ENCODE data around the gene DNMT3A.

Gene DNMT3A

GRCh38 chr2:25266399-25266798, 75.3 kb downstream of the DNMT3A start:
- FAIRE-seq (no peak), DNase-seq (ENCODE audit: extremely low spot score, insufficient read length, low read depth) (no peak)

GRCh38 chr2:25265802-25266201, 75.9 kb downstream of the DNMT3A start:
- DNase-seq (ENCODE audit: extremely low spot score, insufficient read length, low read depth), result no peak
- no peak for FAIRE-seq

- FAIRE-seq (no peak), DNase-seq (ENCODE audit: extremely low spot score, insufficient read length, low read depth) (no peak)
These were observed 76.7 kb downstream of the DNMT3A start for GRCh38 chr2:25265001-25265400.

DNA sequence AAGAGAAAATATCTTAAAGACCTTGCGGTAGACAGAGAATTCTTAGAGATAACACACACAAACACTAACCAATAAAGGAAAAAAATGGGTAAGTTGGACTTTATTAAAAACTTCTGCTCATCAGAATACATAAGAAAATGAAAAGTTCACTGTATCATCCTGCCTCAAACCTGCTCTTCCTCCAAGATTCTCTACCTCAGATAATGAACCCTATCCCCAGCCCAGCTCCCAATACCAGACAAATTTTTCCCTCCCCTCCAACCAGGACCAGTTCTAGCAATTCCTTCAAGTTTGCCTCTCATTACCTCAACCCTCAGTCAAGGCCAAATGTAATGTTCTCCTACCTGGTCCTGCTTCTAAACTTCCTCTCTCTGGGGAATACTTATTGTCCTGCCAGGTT, 79.4 kb downstream of the DNMT3A start:
- DNase-seq (ENCODE audit: extremely low spot score, insufficient read length, low read depth), result no peak
- FAIRE-seq, result no peak

GRCh38 chr2:25259737-25260124, 82.0 kb downstream of the DNMT3A start:
- DNase-seq (ENCODE audit: extremely low spot score, insufficient read length, low read depth), result no peak
- FAIRE-seq, result no peak

- no peak for DNase-seq (ENCODE audit: extremely low spot score, insufficient read length, low read depth)
- no peak for FAIRE-seq
These were observed 82.6 kb downstream of the DNMT3A start for GRCh38 chr2:25258847-25259736.

DNA sequence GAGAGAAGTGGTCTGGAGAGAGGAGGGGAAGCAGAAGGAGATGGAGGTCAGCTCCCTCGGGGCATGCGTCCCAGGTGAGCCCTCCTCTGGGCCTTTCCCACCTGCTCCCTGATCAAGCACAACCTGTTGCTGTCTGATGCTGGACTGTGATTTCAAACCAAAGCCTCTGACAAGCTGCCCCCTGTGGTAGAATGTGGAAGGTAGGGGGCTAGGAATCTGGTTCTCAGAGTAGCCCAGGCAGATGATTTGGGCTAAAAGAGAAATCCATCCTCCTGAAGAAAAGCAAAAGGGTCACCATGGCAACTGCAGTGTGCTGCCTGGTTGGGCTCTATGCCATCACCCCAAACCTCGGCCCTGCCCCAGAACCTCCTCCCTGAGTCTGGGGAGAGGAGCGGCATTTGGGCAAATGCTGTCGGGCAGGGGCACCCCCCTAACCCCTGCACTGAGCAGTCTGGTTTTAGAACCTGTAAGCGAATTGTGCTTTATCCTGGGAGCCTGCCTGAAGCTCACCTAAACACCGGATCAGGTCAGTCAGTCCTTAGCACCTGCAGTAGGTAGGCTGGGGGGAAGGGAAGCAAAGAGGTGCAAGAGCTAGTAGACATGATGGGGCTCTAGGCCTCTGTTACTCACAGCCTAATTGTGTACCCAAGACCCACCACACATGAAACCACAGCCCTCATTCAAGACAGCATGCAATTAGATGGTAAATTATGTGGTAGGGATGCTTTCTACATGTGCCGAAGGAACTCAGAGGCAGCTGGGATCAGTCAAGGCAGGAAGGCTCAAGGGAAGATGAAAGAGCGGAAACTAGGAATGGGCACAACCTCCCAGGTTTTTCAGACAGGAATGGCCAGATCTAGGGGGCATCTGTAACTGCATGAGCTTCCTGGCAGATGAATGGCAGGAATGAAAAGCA, 83.5 kb downstream of the DNMT3A start:
- FAIRE-seq, result no peak

DNA sequence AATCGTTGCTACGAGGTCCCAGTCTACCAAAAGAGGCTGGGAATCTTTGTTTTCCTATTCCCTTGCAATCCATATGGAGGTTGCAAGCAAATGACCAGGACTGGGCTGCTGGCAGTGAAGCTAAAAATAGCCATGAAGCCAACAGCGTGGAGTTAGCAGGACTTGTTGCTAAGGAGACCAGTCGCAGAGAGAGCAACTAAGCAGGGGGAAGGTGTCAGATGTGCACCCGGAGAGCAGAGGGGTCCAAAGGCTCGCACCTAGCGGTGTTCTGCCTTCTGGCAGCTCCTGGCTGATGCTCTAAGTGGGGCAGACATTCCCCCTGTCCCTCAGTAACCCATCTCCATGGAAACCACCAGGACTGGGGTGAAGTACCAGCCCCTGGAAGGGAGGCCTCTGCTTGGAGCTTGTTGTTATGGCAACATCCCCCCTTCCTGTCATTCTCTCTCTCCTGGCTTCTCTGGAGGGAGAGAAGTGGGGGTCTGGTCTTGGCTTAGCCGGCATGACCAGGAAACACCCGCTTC, 84.6 kb downstream of the DNMT3A start:
- FAIRE-seq (no peak), DNase-seq (ENCODE audit: extremely low spot score, insufficient read length, low read depth) (no peak)

More for the DNA sequence above, 83.5 kb downstream of the DNMT3A start:
- DNase-seq (ENCODE audit: extremely low spot score, insufficient read length, low read depth), result no peak

GRCh38 chr2:25256488-25256875, 85.2 kb downstream of the DNMT3A start:
- FAIRE-seq (no peak), DNase-seq (ENCODE audit: extremely low spot score, insufficient read length, low read depth) (no peak)

GRCh38 chr2:25255745-25256487, 85.8 kb downstream of the DNMT3A start:
- no peak for DNase-seq (ENCODE audit: extremely low spot score, insufficient read length, low read depth)
- FAIRE-seq, result no peak

- no peak for FAIRE-seq
- DNase-seq (ENCODE audit: extremely low spot score, insufficient read length, low read depth), result no peak
These were observed 86.8 kb downstream of the DNMT3A start for GRCh38 chr2:25254961-25255360.

- DNase-seq (ENCODE audit: extremely low spot score, insufficient read length, low read depth), result no peak
- no peak for FAIRE-seq
These were observed 88.5 kb downstream of the DNMT3A start for GRCh38 chr2:25253153-25253626.

GRCh38 chr2:25252291-25253152, 89.2 kb downstream of the DNMT3A start:
- DNase-seq (ENCODE audit: extremely low spot score, insufficient read length, low read depth), result peak; percentile 73
- no peak for FAIRE-seq

GRCh38 chr2:25251422-25252273, 90.1 kb downstream of the DNMT3A start:
- DNase-seq (ENCODE audit: extremely low spot score, insufficient read length, low read depth) (peak; percentile 56), FAIRE-seq (no peak)

DNA sequence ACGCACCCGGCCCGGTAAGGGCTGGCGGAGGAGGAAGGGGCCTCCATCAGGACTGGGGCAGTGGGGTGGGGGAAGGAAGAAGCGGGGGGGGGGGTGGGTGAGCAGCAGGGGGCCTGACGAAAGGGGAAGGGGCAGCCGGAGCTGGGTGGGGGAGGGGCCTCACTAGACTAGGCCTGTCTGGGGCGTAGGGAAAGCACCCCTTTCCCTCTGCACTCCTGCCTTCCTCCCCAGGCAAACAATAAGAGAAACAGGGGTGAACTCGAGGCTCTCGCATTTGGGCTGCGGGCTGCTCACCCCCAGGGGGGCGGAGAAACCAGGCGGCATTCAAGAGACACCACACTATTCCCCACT, 90.7 kb downstream of the DNMT3A start:
- FAIRE-seq, result no peak
- DNase-seq (ENCODE audit: extremely low spot score, insufficient read length, low read depth), result no peak

DNA sequence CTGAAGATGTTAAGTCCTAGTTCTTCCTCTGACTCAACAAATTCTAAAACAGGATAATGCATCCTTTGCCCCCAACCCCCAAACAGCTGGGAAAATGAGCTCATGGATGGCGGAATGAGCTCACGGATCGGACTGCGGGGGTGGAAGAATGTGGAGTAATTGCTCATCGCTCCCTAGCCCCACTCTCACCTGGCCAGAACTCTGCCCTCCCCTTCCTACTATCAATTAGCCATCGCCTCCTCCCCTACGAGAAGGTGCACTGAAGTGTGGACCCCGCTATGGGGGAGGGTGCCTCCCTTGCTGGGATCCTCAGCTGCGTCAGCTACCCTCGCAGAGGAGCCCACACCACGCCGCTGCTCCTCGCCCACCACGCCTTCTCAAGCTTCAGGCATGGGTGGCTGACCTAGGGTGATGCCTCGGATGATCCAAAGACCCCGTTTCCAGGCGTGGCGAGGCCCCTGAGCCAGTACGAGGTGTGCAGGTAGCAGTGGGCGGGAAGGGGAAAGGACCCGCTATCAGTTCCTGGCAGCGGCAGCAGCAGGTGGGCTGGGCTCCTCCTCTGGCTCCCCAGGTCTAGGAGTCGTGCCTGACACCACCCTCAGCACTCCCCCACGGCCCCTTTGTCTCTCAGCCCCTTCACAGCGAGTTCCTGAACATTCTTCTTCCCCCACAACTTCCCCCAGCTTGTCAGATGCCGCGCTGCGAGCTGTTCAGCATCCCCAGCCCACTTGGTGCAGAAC, 91.2 kb downstream of the DNMT3A start:
- FAIRE-seq, result no peak
- DNase-seq (ENCODE audit: extremely low spot score, insufficient read length, low read depth), result no peak

DNA sequence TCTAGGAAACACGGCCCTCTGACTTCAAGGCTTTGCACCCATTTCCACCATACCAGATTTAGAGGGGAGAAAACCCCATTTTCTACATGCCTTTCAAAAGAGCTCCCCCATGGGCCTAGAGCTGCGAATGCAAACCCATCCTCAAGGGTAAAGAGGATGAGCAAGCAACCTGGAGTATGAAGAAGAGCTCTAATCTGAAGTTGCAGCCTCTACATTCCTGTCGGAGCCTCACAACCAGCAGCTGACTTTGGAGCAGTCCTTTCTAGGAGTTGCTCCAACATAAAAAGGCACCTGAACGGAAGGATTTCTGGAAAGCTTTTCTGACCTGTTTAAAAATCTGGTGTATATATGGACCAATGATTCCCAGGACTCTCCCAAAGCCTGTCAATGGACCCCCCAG, 91.9 kb downstream of the DNMT3A start:
- FAIRE-seq (no peak), DNase-seq (ENCODE audit: extremely low spot score, insufficient read length, low read depth) (no peak)
